GM13976 (cell line): ENCODE results near the gene ZC3H12A.

Experiments used
- DNase-seq: peaks from one replicate; pipeline ENCODE4 v3.0.0; 2012; ENCODE audit warnings: low spot score
- CTCF ChIP-seq: IDR thresholded peaks from 2 replicates; pipeline ENCODE4 v1.5.1; 2012; ENCODE audit warnings: borderline replicate concordance, mild to moderate bottlenecking; ENCODE audit not compliant: insufficient read depth; ENCODE audit errors: extremely low read depth, missing control alignments, control extremely low read depth
- in situ Hi-C: fragments of 300-500 bp; cut with MboI; formaldehyde crosslinking; loops from one replicate; pipeline ENCODE4 v1.12.0; 2022; ENCODE audit warnings: low sequenced_read_pairs, mixed read lengths, inconsistent platforms; ENCODE audit not compliant: unreplicated experiment

ZC3H12A gene

GRCh38 chr1:37442139-37442538 lies 32.2 kb upstream of the ZC3H12A start:
- TF ChIP-seq CTCF, result no peak
- in situ Hi-C loops, result no loop called here
- DNase-seq, result no peak

- no peak for DNase-seq
- TF ChIP-seq CTCF, result no peak
- in situ Hi-C loops, result no loop called here
Measured at GRCh38 chr1:37442644-37443043, 31.7 kb upstream of the ZC3H12A start.

- in situ Hi-C loops, result no loop called here
- no peak for TF ChIP-seq CTCF
- no peak for DNase-seq
Measured at GRCh38 chr1:37446874-37447273, 27.5 kb upstream of the ZC3H12A start.

GRCh38 chr1:37448185-37448584 lies 26.2 kb upstream of the ZC3H12A start:
- no peak for TF ChIP-seq CTCF
- in situ Hi-C loops, result no loop called here
- no peak for DNase-seq

GRCh38 chr1:37448691-37449417 lies 25.5 kb upstream of the ZC3H12A start:
- no peak for DNase-seq
- in situ Hi-C loops, result no loop called here
- no peak for TF ChIP-seq CTCF

GRCh38 chr1:37449936-37450335 lies 24.4 kb upstream of the ZC3H12A start:
- DNase-seq, result no peak
- TF ChIP-seq CTCF, result no peak
- in situ Hi-C loops, result no loop called here

GRCh38 chr1:37452416-37452815 lies 22.0 kb upstream of the ZC3H12A start:
- no peak for TF ChIP-seq CTCF
- in situ Hi-C loops, result no loop called here
- DNase-seq, result no peak
